Stimulated activated CD8-positive, alpha-beta memory T cell treated with anti-CD3 and anti-CD28 coated beads, Interleukin-2, amount 100 ng/mL, for 48 hours (primary cell): Measurements from ENCODE around the gene SLC16A10.
"Not testable (repeated sequence)": the region's sequence is repeated elsewhere in the genome, so short reads cannot be mapped to it uniquely, and the experiment has no call there.

Experiments
- DNase-seq, 2 donors: peaks; one replicate each; pipeline ENCODE4 v3.0.0-alpha.2; 2020; ENCODE audit warnings: low read depth in 2 of 2

SLC16A10 gene

GRCh38 chr6:111219785-111220184 is 132.5 kb downstream of the SLC16A10 start:
- DNase-seq: no peak

- DNase-seq: no peak
These were observed 133.2 kb downstream of the SLC16A10 start for GRCh38 chr6:111220383-111221031.

- DNase-seq: no peak
These were observed 134.5 kb downstream of the SLC16A10 start for GRCh38 chr6:111221804-111222203.

- no peak for DNase-seq
These were observed 135.0 kb downstream of the SLC16A10 start for GRCh38 chr6:111222341-111222740.

- DNase-seq: no peak
These were observed 140.8 kb downstream of the SLC16A10 start for GRCh38 chr6:111228094-111228493.

GRCh38 chr6:111230351-111231089 is 143.2 kb downstream of the SLC16A10 start:
- DNase-seq: no peak

GRCh38 chr6:111231090-111231459 is 143.8 kb downstream of the SLC16A10 start:
- no peak for DNase-seq

GRCh38 chr6:111237852-111238251 is 150.5 kb downstream of the SLC16A10 start:
- DNase-seq: no peak

GRCh38 chr6:111238464-111239119 is 151.3 kb downstream of the SLC16A10 start:
- DNase-seq: no peak

- DNase-seq: no peak
These were observed 152.2 kb downstream of the SLC16A10 start for GRCh38 chr6:111239461-111239860.

GRCh38 chr6:111242452-111242851 is 155.1 kb downstream of the SLC16A10 start:
- no peak for DNase-seq

- no peak for DNase-seq
These were observed 155.8 kb downstream of the SLC16A10 start for GRCh38 chr6:111243095-111243494.

- DNase-seq: no peak
These were observed 161.5 kb downstream of the SLC16A10 start for GRCh38 chr6:111248789-111249188.

- no peak for DNase-seq
These were observed 163.6 kb downstream of the SLC16A10 start for GRCh38 chr6:111250791-111251354.

GRCh38 chr6:111252726-111253125 is 165.4 kb downstream of the SLC16A10 start:
- no peak for DNase-seq

- no peak for DNase-seq
These were observed 166.9 kb downstream of the SLC16A10 start for GRCh38 chr6:111254004-111254778.

- DNase-seq: no peak
These were observed 167.5 kb downstream of the SLC16A10 start for GRCh38 chr6:111254779-111255166.

GRCh38 chr6:111255838-111256237 is 168.5 kb downstream of the SLC16A10 start:
- DNase-seq: not testable (repeated sequence)

- no peak for DNase-seq
These were observed 169.3 kb downstream of the SLC16A10 start for GRCh38 chr6:111256646-111257045.

- DNase-seq: no peak
These were observed 170.7 kb downstream of the SLC16A10 start for GRCh38 chr6:111258010-111258409.

GRCh38 chr6:111258615-111259088 is 171.3 kb downstream of the SLC16A10 start:
- no peak for DNase-seq
